ENCODE results near the gene VAV2. TPM values are rescaled to one million over a fixed set of nuclear protein-coding genes. Genes with fewer than 3 reads are reported as not detected.
A peak's percentile ranks its signal among the peaks of the same experiment; 100 is the strongest.

The VAV2 gene
- total and polyA plus RNA-seq, 9 of the 15 experiments (the other 6 are each of a cell fraction or from before 2014, with no cell fraction given), result 0.01 to 2.7 (median 1.0) TPM; not detected in 1

DNA sequence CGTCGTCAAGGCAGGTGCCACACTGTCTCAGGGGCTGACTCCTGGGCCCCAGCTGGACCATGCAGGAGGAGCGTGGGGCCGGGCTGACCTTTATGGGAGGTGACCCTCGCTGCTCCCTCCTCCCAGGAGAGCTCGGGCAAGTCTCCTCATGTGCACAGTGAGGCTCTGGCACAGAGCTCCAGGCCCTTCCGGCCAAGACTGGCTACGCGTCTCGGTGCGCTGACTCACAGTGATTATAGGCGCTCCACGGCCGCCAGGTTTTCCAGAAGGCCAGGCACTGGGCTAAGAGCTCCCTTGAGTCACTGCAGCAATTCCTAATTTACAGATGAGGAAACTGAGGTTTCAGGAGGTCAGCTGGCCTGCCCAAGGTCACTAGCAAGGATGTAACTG is 47.4 kb downstream of the VAV2 start:
- peaks cover 9 to 50% of the 10 kb centered on the region in 2 experiments; a peak in 3 of 5 replicates for H3K27me3 ChIP-seq (ENCODE audit: control insufficient read depth in 2 of 2, insufficient read depth in 2 of 2, low read length in 2 of 2)
- ATAC-seq (peak; percentile 44), DNase-seq (ENCODE audit: extremely low read depth in 1 of 4, low spot score in 3 of 4) (no peak), FAIRE-seq (no peak)
- in situ Hi-C loops (cut with MboI), result no loop called here
- no peak for TF ChIP-seq E2F3 (CRISPR knock-in tag; IDR thresholded peaks at IDR 0.05)
- TF ChIP-seq, protein P1, sequence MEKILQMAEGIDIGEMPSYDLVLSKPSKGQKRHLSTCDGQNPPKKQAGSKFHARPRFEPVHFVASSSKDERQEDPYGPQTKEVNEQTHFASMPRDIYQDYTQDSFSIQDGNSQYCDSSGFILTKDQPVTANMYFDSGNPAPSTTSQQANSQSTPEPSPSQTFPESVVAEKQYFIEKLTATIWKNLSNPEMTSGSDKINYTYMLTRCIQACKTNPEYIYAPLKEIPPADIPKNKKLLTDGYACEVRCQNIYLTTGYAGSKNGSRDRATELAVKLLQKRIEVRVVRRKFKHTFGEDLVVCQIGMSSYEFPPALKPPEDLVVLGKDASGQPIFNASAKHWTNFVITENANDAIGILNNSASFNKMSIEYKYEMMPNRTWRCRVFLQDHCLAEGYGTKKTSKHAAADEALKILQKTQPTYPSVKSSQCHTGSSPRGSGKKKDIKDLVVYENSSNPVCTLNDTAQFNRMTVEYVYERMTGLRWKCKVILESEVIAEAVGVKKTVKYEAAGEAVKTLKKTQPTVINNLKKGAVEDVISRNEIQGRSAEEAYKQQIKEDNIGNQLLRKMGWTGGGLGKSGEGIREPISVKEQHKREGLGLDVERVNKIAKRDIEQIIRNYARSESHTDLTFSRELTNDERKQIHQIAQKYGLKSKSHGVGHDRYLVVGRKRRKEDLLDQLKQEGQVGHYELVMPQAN (IDR thresholded peaks at IDR 0.05; ENCODE audit: borderline replicate concordance), result no peak
- TF ChIP-seq ZNF174 (CRISPR knock-in tag; IDR thresholded peaks at IDR 0.05), result no peak
- TF ChIP-seq SMC3 (conservative IDR thresholded peaks at IDR 0.05; ENCODE audit: insufficient read depth, low read depth, low read length), result no peak
- TF ChIP-seq, protein P2, sequence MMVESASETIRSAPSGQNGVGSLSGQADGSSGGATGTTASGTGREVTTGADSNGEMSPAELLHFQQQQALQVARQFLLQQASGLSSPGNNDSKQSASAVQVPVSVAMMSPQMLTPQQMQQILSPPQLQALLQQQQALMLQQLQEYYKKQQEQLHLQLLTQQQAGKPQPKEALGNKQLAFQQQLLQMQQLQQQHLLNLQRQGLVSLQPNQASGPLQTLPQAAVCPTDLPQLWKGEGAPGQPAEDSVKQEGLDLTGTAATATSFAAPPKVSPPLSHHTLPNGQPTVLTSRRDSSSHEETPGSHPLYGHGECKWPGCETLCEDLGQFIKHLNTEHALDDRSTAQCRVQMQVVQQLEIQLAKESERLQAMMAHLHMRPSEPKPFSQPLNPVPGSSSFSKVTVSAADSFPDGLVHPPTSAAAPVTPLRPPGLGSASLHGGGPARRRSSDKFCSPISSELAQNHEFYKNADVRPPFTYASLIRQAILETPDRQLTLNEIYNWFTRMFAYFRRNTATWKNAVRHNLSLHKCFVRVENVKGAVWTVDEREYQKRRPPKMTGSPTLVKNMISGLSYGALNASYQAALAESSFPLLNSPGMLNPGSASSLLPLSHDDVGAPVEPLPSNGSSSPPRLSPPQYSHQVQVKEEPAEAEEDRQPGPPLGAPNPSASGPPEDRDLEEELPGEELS (CRISPR knock-in tag; IDR thresholded peaks at IDR 0.05; ENCODE audit: borderline replicate concordance), result no peak
- no peak for TF ChIP-seq ZNF224 (CRISPR knock-in tag; IDR thresholded peaks at IDR 0.05)
- TF ChIP-seq CCAR2 (IDR thresholded peaks at IDR 0.05; ENCODE audit: low read depth, low read length), result no peak
- no peak for TF ChIP-seq MEF2D (tag; conservative IDR thresholded peaks at IDR 0.05; ENCODE audit: low read depth)
- TF ChIP-seq, protein P3, sequence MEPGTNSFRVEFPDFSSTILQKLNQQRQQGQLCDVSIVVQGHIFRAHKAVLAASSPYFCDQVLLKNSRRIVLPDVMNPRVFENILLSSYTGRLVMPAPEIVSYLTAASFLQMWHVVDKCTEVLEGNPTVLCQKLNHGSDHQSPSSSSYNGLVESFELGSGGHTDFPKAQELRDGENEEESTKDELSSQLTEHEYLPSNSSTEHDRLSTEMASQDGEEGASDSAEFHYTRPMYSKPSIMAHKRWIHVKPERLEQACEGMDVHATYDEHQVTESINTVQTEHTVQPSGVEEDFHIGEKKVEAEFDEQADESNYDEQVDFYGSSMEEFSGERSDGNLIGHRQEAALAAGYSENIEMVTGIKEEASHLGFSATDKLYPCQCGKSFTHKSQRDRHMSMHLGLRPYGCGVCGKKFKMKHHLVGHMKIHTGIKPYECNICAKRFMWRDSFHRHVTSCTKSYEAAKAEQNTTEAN (CRISPR knock-in tag; IDR thresholded peaks at IDR 0.05), result no peak
- no peak for TF ChIP-seq ZKSCAN3 (CRISPR knock-in tag; IDR thresholded peaks at IDR 0.05)
- TF ChIP-seq NONO (IDR thresholded peaks at IDR 0.05; ENCODE audit: low read depth in 2 of 2, low read length in 1 of 2), result no peak
- no peak for TF ChIP-seq ZNF76 (CRISPR knock-in tag; IDR thresholded peaks at IDR 0.05; ENCODE audit: borderline replicate concordance)
- no peak for TF ChIP-seq ZNF512 (tag; IDR thresholded peaks at IDR 0.05)
- no peak for TF ChIP-seq MAFF (IDR thresholded peaks at IDR 0.05; ENCODE audit: low read length)
- TF ChIP-seq FOXK2 (conservative IDR thresholded peaks at IDR 0.05 in 1 of 2, IDR thresholded peaks at IDR 0.05 in 1 of 2; ENCODE audit: low read depth in 2 of 2), result no peak
- intact Hi-C loops (cut with micrococcal nuclease), result no loop called here
- H4K20me1 ChIP-seq (replicated peaks; ENCODE audit: control insufficient read depth, insufficient read depth, low read length), result peaks cover 37% of the 10 kb centered on the region
- no peak overlapping the region for H3K4me2 ChIP-seq (ENCODE audit: insufficient read depth, low read length)
- H3K36me3 ChIP-seq (ENCODE audit: control insufficient read depth, insufficient read depth, low read length), result no peaks in the 10 kb centered on the region
- H3K27ac ChIP-seq (ENCODE audit: extremely low read depth, low read depth, low read length), result no peak overlapping the region
- H3K9me3 ChIP-seq (replicated peaks; ENCODE audit: control insufficient read depth, insufficient read depth, low read depth, low read length), result no peaks in the 10 kb centered on the region
- ChIA-PET POLR2A (interaction anchor here (1.8 kb wide), 1 partner anchor 9 kb away, joined by 7 read pairs; no protein-coding TSS in a partner anchor), CTCF (ENCODE audit: low intra/inter-chr PET ratio) (no interaction called here)
- no TSS peak for BruUV-seq (replicated peaks)
- H3K4me3 ChIP-seq, result no peak overlapping the region
- H3K9ac ChIP-seq (ENCODE audit: insufficient read depth in 1 of 2, low read depth in 2 of 2, low read length in 2 of 2), result no peak overlapping the region
- H2AFZ ChIP-seq (ENCODE audit: low read depth, low read length), result no peak overlapping the region
- peaks cover 0 to 7% of the 10 kb centered on the region in 2 experiments; a peak in 1 of 5 replicates for H3K4me1 ChIP-seq (replicated peaks in 1 of 2; ENCODE audit: control insufficient read depth in 2 of 2, insufficient read depth in 2 of 2, low read length in 2 of 2)
- no peaks in the 10 kb centered on the region for H3K9me1 ChIP-seq (ENCODE audit: control insufficient read depth, insufficient read depth, low read length)
- H3K79me2 ChIP-seq (ENCODE audit: control insufficient read depth, insufficient read depth, low read length), result no peaks in the 10 kb centered on the region
- 31% methylated on average over 14 of the region's 14 CpGs for WGBS (ENCODE audit: insufficient coverage, low coverage, missing lambda C conversion rate)

All from K562 (cell line).